Measurements from ENCODE around the gene RAB5IF.
A peak's percentile ranks its signal among the peaks of the same experiment; 100 is the strongest.
"Not testable (repeated sequence)": the region's sequence is repeated elsewhere in the genome, so short reads cannot be mapped to it uniquely, and the experiment has no call there.

Gene RAB5IF

GRCh38 chr20:36629719-36630681 lies 24.4 kb downstream of the RAB5IF start:
- peak in 1 of 2 donors; percentile 39 for DNase-seq (ENCODE audit: low read depth in 2 of 2)

DNA sequence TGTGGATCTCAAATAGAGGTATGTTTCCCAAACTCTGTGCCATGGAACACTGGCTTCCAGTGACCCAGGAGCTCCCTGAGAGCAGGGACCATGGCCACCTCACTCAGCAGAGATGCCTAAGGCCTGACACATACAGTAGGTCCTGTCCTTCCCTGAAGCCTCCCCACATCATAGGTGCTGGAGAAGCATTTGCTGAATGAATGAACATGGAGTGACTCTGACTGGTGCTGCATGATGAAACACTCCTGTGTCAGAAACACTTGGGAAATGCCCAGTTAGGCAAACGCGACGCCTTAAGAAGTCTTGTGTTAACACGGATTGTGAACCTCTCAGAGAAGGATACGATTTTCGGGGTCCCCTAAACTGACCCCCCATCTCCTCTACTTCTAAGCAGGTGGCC lies 26.1 kb downstream of the RAB5IF start:
- no peak for DNase-seq (ENCODE audit: low read depth in 2 of 2)

DNA sequence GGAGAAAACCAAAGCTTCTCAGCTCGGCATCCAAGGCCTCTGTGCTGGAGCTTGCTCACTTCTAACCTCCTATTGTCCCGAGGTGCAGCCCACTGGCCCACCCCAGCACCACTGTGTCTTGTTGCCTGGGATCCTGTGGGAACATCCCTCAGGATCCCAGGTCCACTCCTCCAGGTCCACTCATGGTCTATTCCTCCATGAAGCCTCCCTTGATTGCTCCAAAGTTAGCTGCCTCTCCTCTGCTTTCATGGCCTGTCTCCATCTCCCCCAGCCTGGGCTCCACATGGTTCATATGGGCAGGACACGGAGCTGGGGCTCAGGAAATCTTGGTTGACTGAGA lies 26.5 kb downstream of the RAB5IF start:
- DNase-seq (ENCODE audit: low read depth in 2 of 2) = no peak

GRCh38 chr20:36632487-36633284 lies 27.1 kb downstream of the RAB5IF start:
- no peak for DNase-seq (ENCODE audit: low read depth in 2 of 2)

- DNase-seq (ENCODE audit: low read depth in 2 of 2) = no peak
Observed at GRCh38 chr20:36633285-36633772, 27.8 kb downstream of the RAB5IF start.

GRCh38 chr20:36634342-36634741 lies 28.8 kb downstream of the RAB5IF start:
- no peak for DNase-seq (ENCODE audit: low read depth in 2 of 2)

GRCh38 chr20:36638876-36639400 lies 33.4 kb downstream of the RAB5IF start:
- DNase-seq (ENCODE audit: low read depth in 2 of 2) = not testable (repeated sequence)

DNA sequence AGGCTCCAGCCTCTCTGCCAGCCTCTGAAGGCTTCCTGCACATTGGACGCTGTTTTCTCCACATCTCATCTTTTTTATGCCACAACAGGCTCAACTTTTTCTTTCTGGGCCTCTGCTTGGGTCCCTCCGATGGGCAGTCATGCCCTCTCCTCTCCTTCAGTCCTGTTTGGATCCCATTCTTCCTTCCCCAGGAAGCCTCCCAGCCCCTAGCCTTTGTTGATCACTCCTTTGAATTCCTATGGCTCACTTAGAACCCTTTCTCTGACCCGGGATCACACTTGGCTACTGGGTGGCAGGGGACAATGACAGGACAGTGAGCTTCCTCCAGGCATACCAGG lies 35.9 kb downstream of the RAB5IF start:
- no peak for DNase-seq (ENCODE audit: low read depth in 2 of 2)

DNA sequence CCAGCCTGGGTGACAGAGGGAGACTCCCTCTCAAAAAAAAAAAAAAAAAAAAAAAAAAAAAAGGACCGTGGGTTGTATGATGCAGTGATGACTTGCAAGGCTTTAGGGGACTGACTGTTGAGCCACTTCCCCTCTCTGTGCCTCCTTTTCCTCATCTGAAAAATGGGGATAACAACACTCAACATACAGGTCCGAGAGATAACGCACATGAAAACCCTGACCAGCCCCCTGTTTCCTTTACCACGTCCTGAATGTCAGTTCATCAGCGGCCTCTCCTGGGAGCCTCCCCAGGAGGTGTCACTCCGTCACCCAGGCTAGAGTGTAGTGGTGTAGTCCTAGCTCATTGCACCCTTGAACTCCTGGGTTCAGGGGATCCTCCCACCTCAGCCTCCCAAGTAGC lies 36.6 kb downstream of the RAB5IF start:
- DNase-seq (ENCODE audit: low read depth in 2 of 2) = no peak

DNA sequence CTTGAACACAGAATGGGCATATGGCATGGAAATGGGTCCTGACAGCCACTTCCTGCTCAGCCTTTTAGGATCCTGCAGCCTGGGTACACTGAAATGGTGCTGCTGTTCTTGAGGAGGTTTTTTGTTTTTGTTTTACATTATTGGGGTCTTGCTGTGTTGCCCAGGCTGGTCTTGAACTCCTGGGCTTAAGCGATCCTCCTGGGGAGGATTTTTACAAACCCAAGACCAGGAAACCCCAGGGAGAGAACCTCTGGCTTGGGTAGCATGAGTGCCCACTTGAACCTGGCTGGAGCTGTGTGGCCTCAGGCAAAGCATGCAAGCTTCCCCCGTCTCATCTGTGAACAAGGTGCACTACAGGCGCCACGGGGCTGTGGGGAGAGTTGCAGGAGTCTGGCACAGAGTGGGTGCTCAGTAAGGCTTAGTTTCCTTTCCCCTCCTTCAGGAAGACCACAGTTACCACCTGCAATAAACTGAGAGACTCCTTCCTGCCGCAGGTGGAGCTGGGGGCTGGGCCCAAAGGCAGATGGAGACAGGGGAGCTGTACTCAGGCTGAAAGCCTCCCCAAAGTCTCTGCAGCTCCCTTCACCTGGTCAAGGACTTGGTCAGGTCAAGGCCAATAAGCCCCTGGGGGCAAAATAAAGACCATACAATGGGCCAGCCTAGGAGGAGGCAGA lies 38.6 kb downstream of the RAB5IF start:
- peak; percentile 58 for DNase-seq (ENCODE audit: low read depth in 2 of 2)

GRCh38 chr20:36644706-36645095 lies 39.1 kb downstream of the RAB5IF start:
- DNase-seq (ENCODE audit: low read depth in 2 of 2) = peak; percentile 47 to 55

GRCh38 chr20:36645353-36645752 lies 39.8 kb downstream of the RAB5IF start:
- no peak for DNase-seq (ENCODE audit: low read depth in 2 of 2)

DNA sequence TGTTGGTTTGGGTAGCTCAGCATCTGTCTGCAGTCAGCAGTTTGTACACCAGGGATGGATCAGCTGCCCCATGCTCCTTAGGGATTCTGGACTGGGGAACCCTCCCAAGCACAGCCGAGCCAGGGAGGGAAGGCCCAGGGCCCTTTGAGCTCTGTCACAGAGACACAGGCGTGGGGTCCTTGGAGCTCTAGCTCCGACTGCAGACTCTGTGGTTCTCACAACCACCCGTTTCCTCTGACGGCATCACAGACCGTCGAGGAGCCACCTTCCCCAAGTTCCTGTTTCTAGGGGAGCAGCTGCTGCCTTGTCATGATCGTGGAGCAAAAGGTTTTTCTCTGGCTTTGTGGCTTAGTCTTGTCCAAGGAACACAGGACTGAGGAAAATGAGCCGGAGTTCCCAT lies 40.4 kb downstream of the RAB5IF start, which contains the start of gene SLA2:
Gene SLA2 (minus strand): TSS at position 199 of the 400 bp plus-strand sequence. CDS start 4,861 bp downstream, outside the sequence.
- DNase-seq (ENCODE audit: low read depth in 2 of 2) = peak; percentile 41 to 59

- no peak for DNase-seq (ENCODE audit: low read depth in 2 of 2)
Observed at GRCh38 chr20:36646678-36647077, 41.1 kb downstream of the RAB5IF start.

DNA sequence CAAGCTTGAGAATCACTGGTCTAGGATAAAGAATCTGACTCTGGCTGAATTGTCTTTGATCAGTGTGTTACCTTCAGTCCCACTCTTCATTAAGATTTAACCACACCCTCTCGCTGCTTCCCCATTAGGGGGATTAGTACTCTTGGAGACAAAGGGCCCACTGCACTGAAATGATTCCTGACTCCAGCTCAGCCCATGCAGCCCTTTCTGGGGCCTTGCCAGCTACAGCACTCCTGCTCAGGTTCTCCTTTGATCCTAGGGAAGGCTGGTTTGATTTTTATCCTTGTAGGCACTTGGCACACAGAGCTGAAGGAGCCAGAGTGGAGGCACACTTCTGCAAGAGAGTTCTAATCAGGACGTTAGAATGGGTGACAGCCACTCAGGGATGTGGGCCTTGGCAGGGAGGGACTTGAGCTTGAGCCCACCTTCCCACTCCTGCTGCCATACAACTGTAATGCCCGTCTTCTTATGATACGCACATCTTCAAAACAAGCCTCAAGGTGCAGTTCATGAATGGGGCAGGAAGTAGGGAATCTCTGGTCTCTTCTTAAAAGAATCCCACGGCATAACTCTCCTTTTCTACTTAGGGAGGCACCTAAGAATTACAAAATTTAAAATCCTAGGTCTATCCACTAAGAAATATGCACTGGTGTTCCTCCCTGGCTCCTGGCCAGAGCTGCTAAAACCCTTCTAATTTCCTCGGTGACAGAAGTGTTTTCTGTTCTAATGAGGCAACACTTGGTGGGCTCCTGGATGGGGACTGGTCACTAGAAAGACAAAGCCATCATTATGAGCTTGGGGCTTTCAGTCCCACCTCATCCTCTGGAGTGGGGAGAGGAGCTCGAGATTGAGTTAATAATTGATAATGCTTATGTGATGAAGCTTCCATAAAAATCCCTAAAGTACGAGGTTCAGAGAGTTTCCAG lies 41.9 kb downstream of the RAB5IF start:
- no peak for DNase-seq (ENCODE audit: low read depth in 2 of 2)

DNA sequence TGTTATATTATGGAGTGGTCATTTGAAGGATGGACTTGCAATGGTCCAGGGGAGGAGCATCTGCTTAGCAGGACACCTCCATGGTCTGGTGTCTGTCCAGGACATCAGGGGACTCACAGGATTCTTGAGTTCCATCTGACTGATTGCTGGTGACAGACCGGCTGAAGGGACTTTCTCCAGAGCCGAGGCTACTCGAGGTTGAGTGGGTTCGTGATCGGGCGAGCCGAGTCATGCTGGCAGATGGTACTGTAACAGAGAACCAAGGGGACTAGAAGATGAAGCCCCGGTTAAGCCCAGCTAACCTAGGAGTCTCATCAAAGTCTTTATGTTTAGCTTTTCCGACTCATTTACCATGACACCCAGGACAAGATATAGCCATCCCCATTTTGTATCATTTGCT lies 47.9 kb downstream of the RAB5IF start:
- no peak for DNase-seq (ENCODE audit: low read depth in 2 of 2)

GRCh38 chr20:36654506-36654905 lies 48.9 kb downstream of the RAB5IF start:
- no peak for DNase-seq (ENCODE audit: low read depth in 2 of 2)

DNA sequence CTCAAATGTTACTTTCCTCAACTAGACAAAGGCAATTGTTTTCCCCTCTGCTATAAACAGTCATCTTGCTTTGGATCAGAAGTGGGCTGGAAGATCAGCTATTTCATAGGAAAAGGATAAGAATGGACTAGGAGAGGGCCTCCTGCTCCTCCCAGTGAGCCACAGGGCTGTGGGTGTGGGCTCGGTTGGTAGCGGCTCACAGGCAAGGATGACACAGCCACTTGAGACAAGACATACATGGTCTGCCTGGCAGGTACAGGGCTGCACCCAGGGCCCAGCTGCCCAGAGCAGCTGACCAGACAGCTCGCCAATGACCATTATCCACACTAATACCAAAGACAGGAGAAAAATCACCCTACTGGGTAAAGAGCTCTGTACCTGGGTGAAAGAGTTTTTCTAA lies 49.4 kb downstream of the RAB5IF start:
- no peak for DNase-seq (ENCODE audit: low read depth in 2 of 2)

- no peak for DNase-seq (ENCODE audit: low read depth in 2 of 2)
Observed at GRCh38 chr20:36656733-36657132, 51.2 kb downstream of the RAB5IF start.

- no peak for DNase-seq (ENCODE audit: low read depth in 2 of 2)
Observed at GRCh38 chr20:36658300-36658699, 52.7 kb downstream of the RAB5IF start.
